Left renal cortex interstitium (tissue), 4 donors: Measurements from ENCODE around the gene ABI3BP. TPM values are rescaled to one million over a fixed set of nuclear protein-coding genes. Genes with fewer than 3 reads are reported as not detected.
A peak's percentile ranks its signal among the peaks of the same experiment; 100 is the strongest.
"Not testable (repeated sequence)": the region's sequence is repeated elsewhere in the genome, so short reads cannot be mapped to it uniquely, and the experiment has no call there.

Experiments
- DNase-seq, 4 donors: peaks; one replicate each; pipeline ENCODE4 v3.0.0-alpha.2; 2013; ENCODE audit warnings: low read depth in 4 of 4, low spot score in 2 of 4, missing footprints in 1 of 4
- polyA plus RNA-seq, 4 donors: library from polyadenylated mRNA; unstranded; fragments of 120-200 nt; gene quantifications; one replicate each; pipeline ENCODE4 v1.2.1, GENCODE V29; 2013; ENCODE audit not compliant: insufficient read length in 4 of 4

Gene ABI3BP
- polyA plus RNA-seq: 10 to 100 TPM; 16.4 to 37.8 (median 25.7) TPM

- DNase-seq: peak in 2 of 4 donors; percentile 10 to 31
Observed at GRCh38 chr3:100993309-100993708, at the start of gene ABI3BP. Gene ABI3BP (minus strand): TSS chr3:100993421. CDS start chr3:100993384, 37 bp downstream.

GRCh38 chr3:101039285-101039684 lies 46.1 kb upstream of the ABI3BP start:
- DNase-seq: no peak

DNA sequence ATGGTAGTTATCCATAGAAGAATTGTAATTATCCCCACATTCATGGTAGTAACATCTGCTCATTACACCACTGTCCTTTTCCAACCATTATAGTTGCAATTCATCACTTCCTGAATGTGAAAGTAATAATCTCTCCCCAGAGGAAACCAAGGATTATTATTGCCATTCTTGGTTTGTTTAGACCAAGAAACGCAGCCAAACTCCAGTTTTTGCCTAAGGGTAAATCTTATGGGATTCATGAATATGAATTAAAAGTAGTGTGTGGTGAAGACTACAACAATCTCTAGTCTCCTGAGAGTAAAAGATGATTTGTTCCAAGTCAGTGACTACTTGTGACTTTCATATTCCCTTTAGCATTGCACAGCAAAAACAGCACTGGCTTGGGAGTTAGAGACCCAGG lies 45.7 kb upstream of the ABI3BP start:
- no peak for DNase-seq

DNA sequence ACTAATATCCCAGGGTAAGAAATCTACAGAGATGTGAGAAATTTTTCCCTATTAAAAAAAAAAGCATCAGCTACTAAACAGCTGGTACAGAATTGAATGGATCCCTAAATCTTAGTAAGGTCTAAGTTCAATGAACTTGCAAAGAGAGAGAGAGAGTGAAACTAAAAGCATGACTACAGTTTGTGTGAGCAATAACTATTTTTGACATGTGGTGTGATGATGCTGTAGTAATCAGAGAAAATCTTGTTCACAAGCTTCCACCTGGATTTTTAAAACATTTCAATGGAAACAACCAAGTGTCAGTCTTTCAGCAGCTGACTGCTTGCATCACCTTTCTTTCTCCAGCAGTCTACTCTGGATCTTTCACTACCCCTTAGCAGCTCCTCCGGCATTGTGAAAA lies 45.2 kb upstream of the ABI3BP start:
- no peak for DNase-seq

GRCh38 chr3:101037613-101038012 lies 44.4 kb upstream of the ABI3BP start:
- DNase-seq: no peak

- no peak for DNase-seq
Observed at GRCh38 chr3:101036676-101037075, 43.5 kb upstream of the ABI3BP start.

DNA sequence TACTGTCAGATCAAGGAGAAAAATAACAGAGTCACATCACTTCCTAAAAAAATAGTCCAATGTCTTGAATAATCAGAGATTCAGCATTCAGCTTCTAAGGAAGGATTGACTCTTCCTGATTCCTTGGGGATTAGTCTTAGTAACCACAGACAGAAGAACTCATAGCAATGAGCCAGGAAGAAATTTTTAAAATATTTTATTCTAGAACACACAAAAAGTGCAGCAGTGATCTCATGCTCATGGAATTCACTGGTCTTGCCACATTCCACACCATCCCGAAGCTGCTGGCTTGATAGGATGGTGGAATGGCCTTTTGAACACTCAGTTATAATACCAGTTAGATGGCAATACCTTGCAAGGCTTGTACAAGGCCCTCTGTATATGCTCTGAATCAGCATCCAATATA lies 43.0 kb upstream of the ABI3BP start:
- DNase-seq: no peak

GRCh38 chr3:101027286-101027685 lies 34.1 kb upstream of the ABI3BP start:
- DNase-seq: no peak

- DNase-seq: no peak
Observed at GRCh38 chr3:101026881-101027280, 33.7 kb upstream of the ABI3BP start.

GRCh38 chr3:101026244-101026643 lies 33.0 kb upstream of the ABI3BP start:
- DNase-seq: no peak

DNA sequence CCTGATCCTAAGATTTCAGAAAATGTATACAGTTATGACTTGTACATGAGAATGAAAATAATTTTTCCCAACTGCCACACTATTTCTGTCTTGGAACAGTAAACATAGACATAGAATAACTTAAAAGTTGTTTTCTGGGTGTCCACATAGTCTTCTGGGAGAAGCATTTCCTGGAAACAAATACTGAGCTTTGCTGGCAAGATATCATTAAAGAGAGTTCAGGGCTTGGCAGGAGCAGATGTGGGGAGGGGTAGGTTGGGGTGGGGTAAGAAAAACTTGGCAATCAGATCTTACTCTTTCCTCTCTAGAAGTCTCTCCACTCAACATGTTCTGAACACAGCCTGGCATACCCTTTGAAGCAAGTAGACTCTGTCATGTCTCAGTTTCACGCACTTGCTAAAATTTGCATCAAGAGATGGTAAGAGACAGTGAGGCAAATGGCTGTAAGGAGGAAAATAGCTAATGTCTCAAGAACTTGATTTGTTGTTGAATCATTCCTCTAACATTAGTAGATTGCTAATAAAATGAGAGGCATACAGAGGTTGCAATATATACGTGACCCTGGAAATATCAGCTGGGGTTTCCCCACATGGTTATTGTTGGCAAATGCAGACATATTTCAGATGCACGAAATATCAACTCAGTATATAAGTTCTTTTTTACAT lies 27.3 kb upstream of the ABI3BP start:
- DNase-seq: no peak

DNA sequence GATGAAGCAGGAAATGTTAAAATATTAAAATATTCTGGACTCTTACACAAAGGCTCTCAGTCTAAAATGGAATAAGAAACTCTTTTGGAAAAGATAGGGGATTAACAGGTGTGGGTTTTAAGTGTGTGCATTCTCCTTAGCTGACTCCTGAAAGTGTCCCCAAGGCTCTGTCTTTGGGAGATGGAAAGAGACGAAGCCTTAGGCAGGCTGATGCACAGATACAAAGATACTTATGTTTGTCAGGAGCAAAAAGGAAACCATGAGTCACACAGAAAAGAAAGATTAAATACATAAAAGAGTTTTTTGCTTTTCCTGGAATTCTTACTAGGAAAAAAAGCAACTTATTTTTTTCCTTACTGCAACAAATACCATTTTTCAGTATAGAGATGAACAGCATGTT lies 23.8 kb upstream of the ABI3BP start:
- no peak for DNase-seq

- not testable (repeated sequence) for DNase-seq
Observed at GRCh38 chr3:101012312-101012711, 19.1 kb upstream of the ABI3BP start.

GRCh38 chr3:101011136-101011535 lies 17.9 kb upstream of the ABI3BP start:
- no peak for DNase-seq

DNA sequence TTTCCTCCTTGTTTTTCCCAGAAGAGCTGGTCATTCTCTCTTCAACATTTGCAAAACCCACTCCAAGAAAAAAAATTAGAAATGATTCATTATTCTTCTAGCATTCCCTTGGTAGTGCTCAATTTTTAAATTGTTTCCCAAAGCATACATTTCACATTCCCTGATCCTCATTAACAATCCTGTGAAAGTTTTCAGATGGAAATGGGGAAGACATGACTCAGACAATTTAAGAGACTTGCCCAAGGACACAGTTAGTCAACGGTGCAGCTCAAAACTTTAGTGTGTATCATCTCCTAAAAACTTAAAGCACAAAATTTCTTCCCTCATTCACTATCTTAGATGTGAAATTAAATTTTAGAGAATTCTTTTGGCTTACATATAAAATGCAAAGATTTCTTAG lies 17.1 kb upstream of the ABI3BP start:
- no peak for DNase-seq

- no peak for DNase-seq
Observed at GRCh38 chr3:101009386-101009785, 16.2 kb upstream of the ABI3BP start.

DNA sequence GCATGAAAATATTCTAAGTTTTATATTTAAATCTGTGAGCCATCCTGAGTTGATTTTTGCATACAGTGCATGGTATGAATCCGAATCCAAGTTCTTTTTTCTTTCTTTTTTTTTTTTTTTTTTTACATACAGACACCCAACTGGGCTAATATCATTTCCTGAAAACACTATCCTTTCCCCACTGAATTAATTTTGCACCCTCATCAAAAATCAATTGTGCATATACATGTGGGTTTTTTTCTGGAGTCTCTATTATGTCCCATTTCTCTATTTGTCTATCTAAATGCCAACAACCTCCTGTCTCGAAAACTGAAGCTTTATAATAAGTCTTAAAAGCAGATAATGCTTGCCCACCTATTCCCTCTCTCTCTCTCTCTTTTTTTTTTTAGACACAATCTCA lies 5.9 kb upstream of the ABI3BP start:
- DNase-seq: no peak

- DNase-seq: no peak
Observed at GRCh38 chr3:100994809-100995208, 1.6 kb upstream of the ABI3BP start.

GRCh38 chr3:100994187-100994586 lies 966 bp upstream of the ABI3BP start:
- no peak for DNase-seq

DNA sequence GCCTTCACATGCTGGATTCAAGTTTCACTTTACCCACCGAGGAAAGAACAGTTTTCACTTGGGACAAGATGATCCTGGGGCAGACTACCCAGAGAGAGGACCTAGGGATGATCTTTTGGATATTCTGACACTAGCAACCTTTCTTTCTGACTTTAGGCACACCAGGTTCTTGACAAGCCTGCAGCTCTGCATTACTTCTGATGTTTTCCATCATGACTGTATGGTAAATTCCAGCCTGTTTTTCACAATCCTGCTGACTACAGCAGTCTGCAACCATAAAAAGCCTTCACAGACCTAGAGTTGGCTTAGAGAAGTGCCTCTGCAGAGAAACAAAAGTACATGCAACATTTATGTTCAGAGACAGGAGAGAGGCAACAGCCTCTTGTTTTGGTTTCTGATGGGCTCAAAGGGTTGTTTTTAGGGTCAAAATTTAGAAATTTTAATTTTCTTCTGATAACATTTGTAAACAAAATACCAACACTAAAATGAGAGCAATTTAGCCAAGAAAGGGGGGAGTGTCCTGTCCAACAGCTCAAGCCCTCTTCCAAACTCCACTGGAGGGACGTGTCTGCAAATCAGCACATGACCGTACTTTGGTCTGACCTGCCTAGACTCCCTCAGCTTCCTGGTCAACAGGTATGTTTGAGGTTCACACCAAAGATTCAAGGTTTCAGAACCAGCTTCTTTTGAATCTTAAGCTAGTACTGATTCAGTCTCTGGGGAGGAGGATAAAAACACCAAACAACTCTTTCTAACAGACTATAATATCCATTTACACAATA lies 799 bp downstream of the ABI3BP start:
- DNase-seq: peak in 3 of 4 donors; percentile 17 to 20 (median 18)

DNA sequence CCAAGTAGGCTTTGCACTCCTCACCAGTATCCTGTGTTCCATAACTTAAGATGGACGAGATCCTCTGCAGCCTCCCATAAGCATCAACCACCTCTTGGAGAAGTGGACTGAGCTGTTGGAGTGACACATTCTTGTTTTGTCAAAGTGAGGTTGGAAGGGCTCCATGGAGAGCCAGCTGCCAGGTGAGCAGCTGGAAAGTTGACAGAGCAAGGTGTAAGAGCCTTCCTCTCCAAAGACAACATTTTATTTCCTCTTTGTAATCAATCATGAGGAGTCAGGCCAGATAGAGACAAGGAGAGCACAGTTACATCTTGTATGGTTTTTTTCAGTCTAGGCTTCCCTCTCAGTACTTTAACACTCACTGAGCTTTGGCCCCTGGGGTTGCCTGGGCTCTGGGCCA lies 5.1 kb downstream of the ABI3BP start:
- DNase-seq: no peak

DNA sequence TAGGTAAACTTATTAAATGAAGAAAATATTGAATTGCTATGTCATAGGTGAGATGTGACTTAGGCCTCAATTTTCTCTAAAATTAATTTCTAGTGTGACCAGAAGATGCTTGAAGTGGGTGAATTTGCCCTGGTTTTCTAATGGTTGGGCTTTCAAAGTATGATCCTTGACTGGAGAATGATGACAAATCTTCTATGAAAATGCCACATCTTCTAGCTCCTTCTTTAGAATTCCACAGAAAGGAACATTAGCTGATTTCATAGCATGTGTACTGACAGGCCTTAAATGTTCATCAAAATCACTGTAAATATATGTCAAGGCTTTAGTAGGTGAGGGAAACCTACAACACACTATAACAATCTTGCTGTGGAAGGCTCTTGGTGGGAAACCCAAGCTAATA lies 8.9 kb downstream of the ABI3BP start:
- DNase-seq: no peak
